Activated naive CD8-positive, alpha-beta T cell treated with anti-CD3 and anti-CD28 coated beads, Interleukin-2, amount 50 U/mL, for 24 hours (primary cell): ENCODE measurements around the gene MEAK7.

Experiments
- ATAC-seq: fragments of 150-1000 bp; cut with Tn5 transposase; one replicate; pipeline ENCODE4 v1.10.0; 2021
- DNase-seq: peaks from one replicate; pipeline ENCODE4 v3.0.0; 2021
- H3K27ac Mint-ChIP-seq: one replicate; pipeline ENCODE4 v1.8.0; 2021; ENCODE audit warnings: mild to moderate bottlenecking, mixed read lengths
- H3K27me3 Mint-ChIP-seq: one replicate; pipeline ENCODE4 v1.8.0; 2021; ENCODE audit warnings: mixed read lengths
- H3K36me3 Mint-ChIP-seq: one replicate; pipeline ENCODE4 v1.8.0; 2021; ENCODE audit warnings: low read depth, mixed read lengths
- H3K4me1 Mint-ChIP-seq: one replicate; pipeline ENCODE4 v1.8.0; 2021; ENCODE audit warnings: mixed read lengths
- H3K4me3 Mint-ChIP-seq: one replicate; pipeline ENCODE4 v1.8.0; 2021; ENCODE audit warnings: mild to moderate bottlenecking, moderate library complexity, mixed read lengths
- H3K9me3 Mint-ChIP-seq: one replicate; pipeline ENCODE4 v1.8.0; 2021; ENCODE audit warnings: mixed read lengths

MEAK7 gene

GRCh38 chr16:84463221-84463620 lies 41.2 kb downstream of the MEAK7 start:
- ATAC-seq (no peak), DNase-seq (no peak)
- H3K27ac Mint-ChIP-seq, result no peak overlapping the region
- no peaks in the 10 kb centered on the region for H3K4me1 Mint-ChIP-seq
- peaks cover 16% of the 10 kb centered on the region for H3K9me3 Mint-ChIP-seq
- H3K36me3 Mint-ChIP-seq, result peaks cover 16% of the 10 kb centered on the region
- no peaks in the 10 kb centered on the region for H3K27me3 Mint-ChIP-seq
- no peak overlapping the region for H3K4me3 Mint-ChIP-seq

GRCh38 chr16:84462296-84463210 lies 41.9 kb downstream of the MEAK7 start:
- H3K36me3 Mint-ChIP-seq, result peaks cover 11% of the 10 kb centered on the region
- peaks cover 12% of the 10 kb centered on the region for H3K9me3 Mint-ChIP-seq
- no peak for DNase-seq
- H3K4me3 Mint-ChIP-seq, result no peak overlapping the region
- no peaks in the 10 kb centered on the region for H3K4me1 Mint-ChIP-seq
- no peaks in the 10 kb centered on the region for H3K27me3 Mint-ChIP-seq
- no peak for ATAC-seq
- H3K27ac Mint-ChIP-seq, result no peak overlapping the region

GRCh38 chr16:84461413-84462295 lies 42.8 kb downstream of the MEAK7 start:
- Mint-ChIP-seq H3K36me3 (peaks cover 2% of the 10 kb centered on the region), H3K27ac (no peak overlapping the region), H3K9me3 (peaks cover 6% of the 10 kb centered on the region), H3K27me3 (no peaks in the 10 kb centered on the region), H3K4me1 (no peaks in the 10 kb centered on the region), H3K4me3 (no peak overlapping the region)
- DNase-seq (no peak), ATAC-seq (no peak)

- no peak overlapping the region for H3K4me3 Mint-ChIP-seq
- no peaks in the 10 kb centered on the region for H3K9me3 Mint-ChIP-seq
- ATAC-seq (no peak), DNase-seq (no peak)
- H3K27ac Mint-ChIP-seq, result no peak overlapping the region
- H3K27me3 Mint-ChIP-seq, result no peaks in the 10 kb centered on the region
- H3K4me1 Mint-ChIP-seq, result no peaks in the 10 kb centered on the region
- H3K36me3 Mint-ChIP-seq, result no peaks in the 10 kb centered on the region
Observed at GRCh38 chr16:84461029-84461412, 43.4 kb downstream of the MEAK7 start.

GRCh38 chr16:84460406-84461028 lies 43.9 kb downstream of the MEAK7 start:
- no peaks in the 10 kb centered on the region for H3K27me3 Mint-ChIP-seq
- no peaks in the 10 kb centered on the region for H3K9me3 Mint-ChIP-seq
- no peak overlapping the region for H3K4me3 Mint-ChIP-seq
- no peak overlapping the region for H3K27ac Mint-ChIP-seq
- DNase-seq (no peak), ATAC-seq (no peak)
- no peaks in the 10 kb centered on the region for H3K4me1 Mint-ChIP-seq
- no peaks in the 10 kb centered on the region for H3K36me3 Mint-ChIP-seq

GRCh38 chr16:84459941-84460405 lies 44.5 kb downstream of the MEAK7 start:
- no peaks in the 10 kb centered on the region for H3K27me3 Mint-ChIP-seq
- no peaks in the 10 kb centered on the region for H3K36me3 Mint-ChIP-seq
- DNase-seq (no peak), ATAC-seq (no peak)
- H3K4me1 Mint-ChIP-seq, result no peaks in the 10 kb centered on the region
- H3K9me3 Mint-ChIP-seq, result no peaks in the 10 kb centered on the region
- H3K27ac Mint-ChIP-seq, result no peak overlapping the region
- no peak overlapping the region for H3K4me3 Mint-ChIP-seq

- H3K27ac Mint-ChIP-seq, result no peak overlapping the region
- DNase-seq (no peak), ATAC-seq (no peak)
- H3K27me3 Mint-ChIP-seq, result no peaks in the 10 kb centered on the region
- H3K4me3 Mint-ChIP-seq, result no peak overlapping the region
- H3K4me1 Mint-ChIP-seq, result no peaks in the 10 kb centered on the region
- no peaks in the 10 kb centered on the region for H3K36me3 Mint-ChIP-seq
- no peaks in the 10 kb centered on the region for H3K9me3 Mint-ChIP-seq
Observed at GRCh38 chr16:84459533-84459894, 44.9 kb downstream of the MEAK7 start.

- DNase-seq (no peak), ATAC-seq (no peak)
- Mint-ChIP-seq H3K36me3 (no peaks in the 10 kb centered on the region), H3K4me1 (no peaks in the 10 kb centered on the region), H3K4me3 (no peak overlapping the region), H3K27me3 (no peaks in the 10 kb centered on the region), H3K27ac (no peak overlapping the region), H3K9me3 (no peaks in the 10 kb centered on the region)
Observed at GRCh38 chr16:84458606-84459532, 45.6 kb downstream of the MEAK7 start.

GRCh38 chr16:84455031-84455430 lies 49.4 kb downstream of the MEAK7 start:
- no peak for ATAC-seq
- H3K4me1 Mint-ChIP-seq, result no peaks in the 10 kb centered on the region
- no peaks in the 10 kb centered on the region for H3K27me3 Mint-ChIP-seq
- no peak for DNase-seq
- no peak overlapping the region for H3K4me3 Mint-ChIP-seq
- H3K36me3 Mint-ChIP-seq, result no peaks in the 10 kb centered on the region
- H3K9me3 Mint-ChIP-seq, result peaks cover 4% of the 10 kb centered on the region
- no peak overlapping the region for H3K27ac Mint-ChIP-seq
